B cell (primary cell): ENCODE data around the gene PRKACB.

ENCODE experiments used
- CTCF ChIP-seq: fragments of 200-600 bp; IDR thresholded peaks from one replicate; pipeline ENCODE4 v1.8.0; 2022; ENCODE audit warnings: antibody characterized with exemption, mild to moderate bottlenecking
- EZH2 ChIP-seq: IDR thresholded peaks from 2 replicates; pipeline ENCODE4 v1.6.1; 2012; ENCODE audit warnings: borderline replicate concordance, low read depth, mild to moderate bottlenecking, moderate library complexity, low read length; ENCODE audit not compliant: insufficient read depth, poor library complexity, severe bottlenecking

- TF ChIP-seq CTCF, result no peak
- no peak for TF ChIP-seq EZH2
Observed at GRCh38 chr1:84260852-84261518, 116.9 kb downstream of the PRKACB start.
